Ectodermal cell (in vitro differentiated cells): ENCODE measurements around the gene ASCL4.

ENCODE experiments used
- H3K27ac ChIP-seq: 2 replicates; pipeline ENCODE4 v1.7.0; 2013; ENCODE audit warnings: mild to moderate bottlenecking, low read depth, low read length; ENCODE audit not compliant: insufficient read depth, poor library complexity, severe bottlenecking
- H3K27me3 ChIP-seq: 2 replicates; pipeline ENCODE4 v1.7.0; 2013; ENCODE audit warnings: mild to moderate bottlenecking, low read length; ENCODE audit not compliant: insufficient read depth, control insufficient read depth, poor library complexity, severe bottlenecking
- H3K36me3 ChIP-seq: one replicate; pipeline ENCODE4 v1.7.0; 2013; ENCODE audit warnings: low read length; ENCODE audit not compliant: control insufficient read depth, insufficient read depth
- H3K4me1 ChIP-seq: one replicate; pipeline ENCODE4 v1.7.0; 2013; ENCODE audit warnings: low read length; ENCODE audit not compliant: control insufficient read depth, insufficient read depth
- H3K4me3 ChIP-seq: 2 replicates; pipeline ENCODE4 v1.7.0; 2013; ENCODE audit warnings: low read depth, low read length, control low read depth; ENCODE audit not compliant: insufficient read depth
- H3K9me3 ChIP-seq: 2 replicates; pipeline ENCODE4 v1.7.0; 2013; ENCODE audit warnings: mild to moderate bottlenecking, low read length, moderate library complexity; ENCODE audit not compliant: control insufficient read depth
- WGBS, 2 experiments: methylation state at CpG; one replicate each; pipeline ENCODE4 v1.1.7; 2013; ENCODE audit warnings: missing lambda C conversion rate in 2 of 2; 5-methylcytosine and 5-hydroxymethylcytosine counted together

The ASCL4 gene

DNA sequence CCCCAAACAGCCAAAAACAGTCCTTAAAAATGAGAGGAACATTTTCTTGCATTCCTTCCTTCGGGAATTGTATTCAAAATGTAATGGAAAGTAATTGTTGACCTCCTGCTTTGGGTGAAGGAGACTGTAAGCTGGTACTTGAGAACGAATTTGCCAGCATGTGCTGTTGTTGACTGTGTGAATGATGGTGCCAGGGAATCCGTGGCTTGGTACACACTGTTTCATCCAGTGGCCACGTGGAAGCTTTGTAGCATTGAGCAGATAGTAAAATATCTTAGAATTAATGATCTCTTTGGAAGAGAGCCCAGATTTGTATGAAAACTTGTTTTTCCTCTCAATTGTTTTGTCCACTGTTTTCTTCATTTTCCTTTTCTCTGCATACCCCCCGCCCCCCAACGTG, 1.7 kb downstream of the ASCL4 start:
- peaks cover 80% of the 10 kb centered on the region for H3K27me3 ChIP-seq
- no peak overlapping the region for H3K4me3 ChIP-seq
- WGBS, 2 experiments: 59 to 63% methylated on average over 4 to 5 of the region's 6 CpGs
- no peak overlapping the region for H3K27ac ChIP-seq
- no peaks in the 10 kb centered on the region for H3K36me3 ChIP-seq
- peaks cover 3% of the 10 kb centered on the region for H3K4me1 ChIP-seq
- H3K9me3 ChIP-seq: no peaks in the 10 kb centered on the region

DNA sequence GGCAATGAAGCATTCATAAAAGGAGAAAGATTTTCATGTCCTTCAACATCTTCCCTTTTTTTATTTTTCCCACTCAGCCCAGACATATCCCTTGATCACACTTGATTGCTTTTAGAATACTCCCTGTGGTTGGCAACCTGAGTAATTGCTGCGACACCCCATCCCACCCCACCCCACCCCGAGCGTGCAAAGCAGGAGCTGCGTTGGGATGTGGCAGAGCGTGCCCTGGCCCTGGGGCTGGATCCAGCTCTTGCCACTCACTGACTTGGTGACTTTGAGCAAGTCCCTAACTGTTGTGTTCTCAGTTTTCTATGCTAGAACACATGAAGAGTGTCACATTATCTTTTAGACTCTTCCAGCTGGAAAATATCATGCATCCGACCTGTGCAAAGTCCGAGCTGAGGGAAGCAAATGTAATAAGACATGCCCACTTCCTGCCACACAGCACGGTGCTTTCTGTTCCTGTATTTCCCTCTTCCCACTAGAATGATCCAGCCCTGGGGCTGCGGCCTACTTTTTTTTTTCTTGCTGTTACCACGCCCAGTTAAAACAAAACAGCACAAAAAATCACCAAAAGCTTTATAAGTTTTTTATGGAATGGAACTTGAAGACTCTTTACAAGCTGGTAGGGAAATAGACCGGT, 4.0 kb downstream of the ASCL4 start:
- H3K27ac ChIP-seq: no peak overlapping the region
- WGBS, 2 experiments: 86 to 89% methylated on average over 10 to 11 of the region's 11 CpGs
- H3K4me3 ChIP-seq: no peak overlapping the region
- peaks cover 3% of the 10 kb centered on the region for H3K4me1 ChIP-seq
- H3K36me3 ChIP-seq: no peaks in the 10 kb centered on the region
- peaks cover 57% of the 10 kb centered on the region for H3K27me3 ChIP-seq
- no peaks in the 10 kb centered on the region for H3K9me3 ChIP-seq

- Histone ChIP-seq H3K4me3 (no peak overlapping the region), H3K27me3 (peaks cover 49% of the 10 kb centered on the region)
- 82 to 86% methylated on average over 7 of the region's 7 CpGs for WGBS, 2 experiments
Observed at GRCh38 chr12:107779077-107779831, 4.8 kb downstream of the ASCL4 start.

DNA sequence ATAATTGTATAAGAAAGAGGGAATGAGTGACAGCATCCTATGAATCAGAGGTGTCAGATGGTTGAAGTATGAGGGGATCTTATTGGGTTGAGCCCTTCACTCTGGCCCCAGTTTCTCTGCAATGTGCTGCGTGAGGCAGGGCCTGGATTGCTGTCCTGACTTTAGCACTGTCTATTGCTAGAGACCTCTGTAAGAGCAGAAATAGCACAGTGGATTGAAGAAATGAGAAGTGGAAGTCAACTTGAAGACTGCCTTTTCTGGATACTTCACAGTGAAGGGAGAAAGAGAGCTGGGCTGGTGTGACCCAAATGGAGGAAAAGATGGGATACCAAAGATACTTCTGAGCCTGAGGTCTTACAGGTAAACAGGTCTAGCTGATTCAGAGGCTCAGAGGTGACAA, 5.8 kb downstream of the ASCL4 start:
- WGBS, 2 experiments: 91 to 96% methylated on average over 1 of the region's 1 CpG
- no peaks in the 10 kb centered on the region for H3K9me3 ChIP-seq
- no peaks in the 10 kb centered on the region for H3K36me3 ChIP-seq
- no peak overlapping the region for H3K4me3 ChIP-seq
- no peaks in the 10 kb centered on the region for H3K4me1 ChIP-seq
- H3K27ac ChIP-seq: no peak overlapping the region
- peaks cover 39% of the 10 kb centered on the region for H3K27me3 ChIP-seq

More at GRCh38 chr12:107779077-107779831, 4.8 kb downstream of the ASCL4 start:
- no peaks in the 10 kb centered on the region for H3K9me3 ChIP-seq
- H3K27ac ChIP-seq: no peak overlapping the region
- H3K4me1 ChIP-seq: peaks cover 3% of the 10 kb centered on the region
- no peaks in the 10 kb centered on the region for H3K36me3 ChIP-seq

- Histone ChIP-seq H3K36me3 (no peaks in the 10 kb centered on the region), H3K4me1 (no peaks in the 10 kb centered on the region), H3K4me3 (no peak overlapping the region), H3K27ac (no peak overlapping the region), H3K9me3 (no peaks in the 10 kb centered on the region), H3K27me3 (peaks cover 21% of the 10 kb centered on the region)
- WGBS, 2 experiments: 87 to 91% methylated on average over 2 of the region's 2 CpGs
Observed at GRCh38 chr12:107782067-107782466, 7.6 kb downstream of the ASCL4 start.

DNA sequence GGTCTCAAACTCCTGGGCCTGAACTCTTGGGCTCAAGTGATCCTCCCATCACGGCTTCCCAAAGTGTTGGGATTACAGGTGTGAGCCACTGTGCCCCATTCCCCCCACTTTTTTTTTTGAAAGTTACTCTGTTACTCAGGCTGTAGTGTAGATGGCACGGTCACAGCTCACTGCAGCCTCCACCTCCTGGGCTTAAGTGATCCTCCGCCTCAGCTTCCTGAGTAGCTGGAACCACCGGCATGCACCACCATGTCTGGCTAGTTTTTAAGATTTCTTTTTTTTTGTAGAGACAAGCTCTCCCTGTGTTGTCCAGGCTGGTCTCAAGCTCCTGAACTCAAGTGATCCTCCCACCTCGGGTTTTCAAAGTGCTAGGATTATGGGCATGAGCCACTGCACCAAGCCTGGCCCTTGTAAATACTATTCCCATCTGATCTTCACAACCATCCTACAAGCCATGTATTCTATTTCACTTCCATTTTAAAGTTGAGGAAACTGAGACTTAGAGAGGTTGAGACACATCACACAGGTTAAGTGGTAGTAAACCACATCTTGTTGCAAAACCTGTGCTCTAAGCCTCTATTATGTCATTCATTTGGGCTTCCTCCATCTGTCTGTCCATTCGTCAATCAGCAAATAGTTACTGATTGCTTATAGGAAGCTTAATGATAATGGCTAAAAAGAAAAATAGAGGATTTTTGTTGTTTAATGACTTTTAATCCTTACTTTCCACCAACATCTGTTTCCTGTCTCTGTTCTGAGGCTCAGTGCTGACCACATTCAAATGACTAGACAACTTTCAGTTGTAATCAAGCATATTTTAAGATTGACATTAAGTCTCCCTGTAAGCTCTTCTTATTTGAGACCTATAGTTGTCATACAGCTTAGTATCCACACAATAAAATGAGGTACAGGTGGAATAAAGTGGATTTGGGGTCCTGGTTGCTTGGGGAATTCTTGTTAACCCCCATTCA, 9.2 kb downstream of the ASCL4 start:
- no peaks in the 10 kb centered on the region for H3K4me1 ChIP-seq
- no peak overlapping the region for H3K27ac ChIP-seq
- H3K4me3 ChIP-seq: no peak overlapping the region
- H3K27me3 ChIP-seq: peaks cover 5% of the 10 kb centered on the region
- H3K36me3 ChIP-seq: no peaks in the 10 kb centered on the region
- H3K9me3 ChIP-seq: no peaks in the 10 kb centered on the region
- WGBS, 2 experiments: 88% methylated on average over 5 to 6 of the region's 6 CpGs

DNA sequence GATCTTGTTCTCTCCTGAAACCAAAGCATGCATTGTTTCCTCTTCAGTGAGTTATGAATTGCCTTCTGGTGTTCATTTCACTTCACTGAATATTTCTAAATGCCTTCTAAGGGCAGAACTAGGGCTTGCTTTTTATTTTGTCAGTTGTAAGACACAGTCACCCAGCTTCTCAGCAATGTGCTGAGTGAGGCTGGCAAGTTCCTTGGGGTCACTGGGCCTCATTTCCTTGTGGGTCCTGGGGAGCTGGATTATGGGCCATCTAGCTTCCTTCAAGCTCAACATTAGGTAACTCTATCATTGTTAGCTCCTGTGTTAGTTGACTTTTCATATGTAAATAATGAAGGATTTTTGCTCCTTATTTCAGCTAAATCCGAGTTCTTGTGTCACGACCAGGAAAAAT, 13.8 kb downstream of the ASCL4 start:
- H3K36me3 ChIP-seq: no peaks in the 10 kb centered on the region
- H3K27ac ChIP-seq: no peak overlapping the region
- H3K9me3 ChIP-seq: no peaks in the 10 kb centered on the region
- no peaks in the 10 kb centered on the region for H3K27me3 ChIP-seq
- no peak overlapping the region for H3K4me3 ChIP-seq
- no peaks in the 10 kb centered on the region for H3K4me1 ChIP-seq
- WGBS, 2 experiments: 95 to 98% methylated on average over 2 of the region's 2 CpGs

DNA sequence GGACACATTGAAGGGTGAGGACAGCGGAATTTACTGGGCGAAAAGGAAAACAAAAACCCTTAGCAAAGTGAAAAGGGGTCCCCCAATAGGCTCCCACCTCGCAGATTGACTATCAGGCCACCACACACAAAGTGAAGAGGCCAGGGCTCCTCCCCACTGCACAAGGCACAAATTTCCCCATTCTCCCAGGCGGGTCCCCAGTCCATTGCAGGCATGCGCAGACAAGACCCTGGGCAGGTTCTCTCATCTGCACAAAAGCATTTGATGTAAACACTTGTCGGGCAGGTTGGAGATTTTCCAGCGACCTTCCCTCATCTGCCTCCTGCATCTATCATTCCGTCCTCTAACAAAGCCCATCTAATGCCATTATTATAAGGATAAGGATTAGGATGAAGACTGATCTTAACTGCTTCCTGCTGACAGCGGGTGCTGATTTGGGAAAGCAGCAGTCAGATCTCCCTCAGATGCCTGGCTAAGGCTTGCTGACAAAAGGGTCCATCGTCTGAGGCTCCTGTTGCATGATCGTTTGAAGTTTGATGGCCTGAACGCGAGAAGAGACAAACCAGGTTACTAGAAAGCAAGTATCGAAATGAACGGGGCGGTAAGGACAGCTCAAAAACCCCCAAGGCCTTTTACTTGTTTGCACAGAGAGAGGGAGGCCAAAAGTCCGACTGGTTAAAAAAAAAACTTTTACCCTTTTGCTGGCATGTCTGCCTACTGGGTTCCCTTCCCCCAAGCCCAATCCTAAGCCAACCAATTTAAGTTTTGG, 14.4 kb downstream of the ASCL4 start:
- WGBS, 2 experiments: 86% methylated on average over 16 of the region's 17 CpGs
- H3K27ac ChIP-seq: no peak overlapping the region
- no peak overlapping the region for H3K4me3 ChIP-seq
- H3K27me3 ChIP-seq: no peaks in the 10 kb centered on the region
- no peaks in the 10 kb centered on the region for H3K4me1 ChIP-seq
- H3K9me3 ChIP-seq: no peaks in the 10 kb centered on the region
- no peaks in the 10 kb centered on the region for H3K36me3 ChIP-seq

DNA sequence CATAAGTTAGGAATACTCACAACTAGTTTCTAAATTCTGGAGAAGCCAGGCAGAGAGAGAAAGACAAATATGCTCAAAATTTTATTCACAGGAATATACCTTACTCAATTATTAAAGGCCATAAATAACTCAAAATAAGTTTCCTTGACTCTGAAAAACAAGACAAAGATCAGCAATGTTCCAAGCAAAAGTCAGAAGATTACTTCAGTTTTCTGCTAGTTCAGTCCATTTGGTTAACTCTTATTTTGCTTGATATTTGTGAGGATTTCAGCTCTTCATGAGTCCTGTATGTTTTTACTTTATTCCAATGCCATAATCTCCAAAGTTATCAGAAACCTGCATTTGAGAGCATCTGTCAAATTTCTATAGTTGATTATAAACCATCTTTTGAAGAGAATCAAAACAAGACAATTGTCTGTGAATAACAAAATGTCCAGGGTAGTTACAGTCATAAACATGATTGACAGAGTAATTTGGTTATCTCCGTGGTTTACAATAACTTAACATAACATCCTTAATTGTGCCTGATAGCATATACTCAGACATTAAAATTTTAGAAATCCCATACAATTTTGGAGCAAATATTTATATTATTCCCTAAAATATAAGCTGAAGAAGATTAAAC, 17.1 kb downstream of the ASCL4 start:
- Histone ChIP-seq H3K27me3 (peaks cover 6% of the 10 kb centered on the region), H3K4me1 (no peaks in the 10 kb centered on the region), H3K36me3 (no peaks in the 10 kb centered on the region), H3K4me3 (no peak overlapping the region), H3K27ac (no peak overlapping the region), H3K9me3 (no peaks in the 10 kb centered on the region)
- 80 to 83% methylated on average over 1 of the region's 1 CpG for WGBS, 2 experiments
